ENCODE data around the gene SLC35C1.

DNA sequence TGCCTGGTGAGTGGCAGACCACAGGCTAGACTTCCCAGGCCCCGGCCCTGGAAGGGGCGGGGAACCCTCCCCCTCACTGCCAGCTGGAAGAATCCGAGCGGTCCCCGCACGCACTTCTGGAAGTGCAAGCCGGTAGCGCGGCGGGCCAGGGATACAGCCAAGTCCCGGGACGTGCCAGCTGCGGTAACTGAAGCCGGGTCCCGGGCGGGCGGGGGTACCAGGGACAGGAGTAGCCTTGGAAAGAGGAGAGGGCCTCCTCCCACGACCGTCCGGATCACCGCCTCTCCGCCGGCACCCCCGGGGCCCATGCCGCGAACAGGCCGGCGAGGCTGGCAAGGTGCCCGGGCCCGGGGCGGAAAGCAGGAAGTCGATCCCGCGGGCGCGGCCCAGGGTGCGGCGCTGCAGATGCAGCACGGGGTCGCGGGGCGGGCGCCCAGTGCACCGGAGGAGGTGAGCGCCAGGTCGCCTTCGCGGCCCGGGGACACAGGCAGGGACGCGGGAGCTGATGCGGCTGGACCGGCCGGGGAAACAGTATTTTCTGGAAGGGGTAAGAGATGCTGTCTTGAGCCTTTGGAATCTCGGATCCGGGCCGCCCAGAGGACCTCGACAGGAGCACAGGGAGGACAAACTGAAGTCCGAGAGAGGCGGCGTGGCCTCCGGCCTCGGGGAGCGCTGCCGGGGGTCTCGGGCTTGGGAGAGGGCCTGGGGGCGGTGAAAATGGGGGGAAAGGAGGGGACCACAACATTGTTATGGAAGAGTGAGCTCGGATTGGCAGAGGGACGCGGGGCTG is 783 bp upstream of the SLC35C1 start:
- TF ChIP-seq, protein P1, sequence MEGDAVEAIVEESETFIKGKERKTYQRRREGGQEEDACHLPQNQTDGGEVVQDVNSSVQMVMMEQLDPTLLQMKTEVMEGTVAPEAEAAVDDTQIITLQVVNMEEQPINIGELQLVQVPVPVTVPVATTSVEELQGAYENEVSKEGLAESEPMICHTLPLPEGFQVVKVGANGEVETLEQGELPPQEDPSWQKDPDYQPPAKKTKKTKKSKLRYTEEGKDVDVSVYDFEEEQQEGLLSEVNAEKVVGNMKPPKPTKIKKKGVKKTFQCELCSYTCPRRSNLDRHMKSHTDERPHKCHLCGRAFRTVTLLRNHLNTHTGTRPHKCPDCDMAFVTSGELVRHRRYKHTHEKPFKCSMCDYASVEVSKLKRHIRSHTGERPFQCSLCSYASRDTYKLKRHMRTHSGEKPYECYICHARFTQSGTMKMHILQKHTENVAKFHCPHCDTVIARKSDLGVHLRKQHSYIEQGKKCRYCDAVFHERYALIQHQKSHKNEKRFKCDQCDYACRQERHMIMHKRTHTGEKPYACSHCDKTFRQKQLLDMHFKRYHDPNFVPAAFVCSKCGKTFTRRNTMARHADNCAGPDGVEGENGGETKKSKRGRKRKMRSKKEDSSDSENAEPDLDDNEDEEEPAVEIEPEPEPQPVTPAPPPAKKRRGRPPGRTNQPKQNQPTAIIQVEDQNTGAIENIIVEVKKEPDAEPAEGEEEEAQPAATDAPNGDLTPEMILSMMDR (conservative IDR thresholded peaks at IDR 0.05): 0 out of 2 replicates have a peak, but pooled peaks have one; percentile 10
- TF ChIP-seq EZH2 (IDR thresholded peaks at IDR 0.05; ENCODE audit: low read depth): no peak
